Heart left ventricle (tissue), 13 donors: ENCODE results near the gene AGPAT4.

Experiments
- POLR2A ChIP-seq, 2 donors: fragments of 450-650 bp; IDR thresholded peaks; one replicate each; pipeline ENCODE4 v1.6.1; 2017; ENCODE audit warnings: antibody characterized with exemption in 2 of 2, mild to moderate bottlenecking in 2 of 2, moderate library complexity in 2 of 2
- TF ChIP-seq, protein P1 (sequence below), 12 donors: fragments of 200-600 bp; sonication (generic) in 4 of 12; IDR thresholded peaks; one replicate each; pipeline versions ENCODE4 v1.5.0 to v1.8.0; 2018 to 2022; ENCODE audit warnings: antibody characterized with exemption in 12 of 12, mild to moderate bottlenecking in 5 of 12
- donor health status: ischemic (EF 13 %, LVEDD 7.1; RV severe dilation, severe dysfunction).
- donor health status: DM: no; HTN: yes; CAD: no.
- donor health status: DM: no; HTN: no; CAD: no.
- donor health status: ischemic (EF 25% LVEDD 6.9; RV normal size, moderate dysfunction).
- donor health status: ischemic (EF 25% LVEDD 5.7; RV mildly dilated, moderate dysfunction).
- donor health status: ischemic (EF 35%, LVEDD 5.7; RV mildly dilated, moderate dysfunction).
- donor health status: nonischemic (EF 11% LVEDD 7.7; RV severe dilation, severe dysfunction).
- donor health status: DM: yes; HTN: yes; CAD: no.
- donor health status: PGD.
- donor health status: ischemic (EF 29% LVEDD 5.4; RV normal size, mild dysfunction).
- donor health status: nonischemic (EF 23%, LVEDD 6.1; RV moderate dilation, normal function).

- TF ChIP-seq, protein P1, sequence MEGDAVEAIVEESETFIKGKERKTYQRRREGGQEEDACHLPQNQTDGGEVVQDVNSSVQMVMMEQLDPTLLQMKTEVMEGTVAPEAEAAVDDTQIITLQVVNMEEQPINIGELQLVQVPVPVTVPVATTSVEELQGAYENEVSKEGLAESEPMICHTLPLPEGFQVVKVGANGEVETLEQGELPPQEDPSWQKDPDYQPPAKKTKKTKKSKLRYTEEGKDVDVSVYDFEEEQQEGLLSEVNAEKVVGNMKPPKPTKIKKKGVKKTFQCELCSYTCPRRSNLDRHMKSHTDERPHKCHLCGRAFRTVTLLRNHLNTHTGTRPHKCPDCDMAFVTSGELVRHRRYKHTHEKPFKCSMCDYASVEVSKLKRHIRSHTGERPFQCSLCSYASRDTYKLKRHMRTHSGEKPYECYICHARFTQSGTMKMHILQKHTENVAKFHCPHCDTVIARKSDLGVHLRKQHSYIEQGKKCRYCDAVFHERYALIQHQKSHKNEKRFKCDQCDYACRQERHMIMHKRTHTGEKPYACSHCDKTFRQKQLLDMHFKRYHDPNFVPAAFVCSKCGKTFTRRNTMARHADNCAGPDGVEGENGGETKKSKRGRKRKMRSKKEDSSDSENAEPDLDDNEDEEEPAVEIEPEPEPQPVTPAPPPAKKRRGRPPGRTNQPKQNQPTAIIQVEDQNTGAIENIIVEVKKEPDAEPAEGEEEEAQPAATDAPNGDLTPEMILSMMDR (IDR thresholded peaks at IDR 0.05) = no peak
- TF ChIP-seq POLR2A (IDR thresholded peaks at IDR 0.05) = no peak
These were observed 135.9 kb downstream of the AGPAT4 start for GRCh38 chr6:161137839-161138542.
